Cardiac fibroblast (primary cell): ENCODE data around the gene PRND.
"Not testable (repeated sequence)": the region's sequence is repeated elsewhere in the genome, so short reads cannot be mapped to it uniquely, and the experiment has no call there.

Source experiments
- DNase-seq, 2 donors: peaks; one replicate each; pipeline versions ENCODE4 v3.0.0 to v3.0.0-alpha.2; 2010; ENCODE audit warnings: low read depth in 2 of 2
- H3K4me3 ChIP-seq, 2 donors: replicated peaks in 1 of 2; 1 replicate in 1 of 2; 2 replicates in 1 of 2; pipeline ENCODE4 v1.5.1; 2011; ENCODE audit warnings: low read depth in 2 of 2, low read length in 2 of 2, mild to moderate bottlenecking in 2 of 2, moderate library complexity in 1 of 2
- TF ChIP-seq, protein P1 (sequence below): IDR thresholded peaks from one replicate; pipeline ENCODE4 v1.5.1; 2011; ENCODE audit warnings: low read depth, mild to moderate bottlenecking, low read length, inconsistent platforms

PRND gene

DNA sequence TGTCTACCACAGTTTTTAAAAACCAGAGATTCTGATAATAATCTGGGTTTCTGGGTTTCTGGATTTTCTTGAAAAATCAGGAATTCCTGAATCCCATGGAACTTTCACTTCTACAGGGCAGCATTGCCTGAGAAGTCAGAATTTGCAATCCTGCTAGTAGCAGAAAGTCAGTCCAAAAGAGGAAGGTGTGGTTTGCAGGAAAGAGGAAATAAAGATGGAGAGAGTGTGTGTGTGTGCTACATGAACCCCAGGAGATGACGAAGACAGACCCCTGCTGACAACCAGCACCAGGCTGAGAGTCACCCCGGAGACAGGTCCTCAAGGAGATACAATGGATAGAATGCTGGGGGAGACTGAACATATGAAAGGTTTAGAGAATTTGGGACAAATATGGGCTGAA, 44.9 kb downstream of the PRND start:
- DNase-seq, result no peak
- H3K4me3 ChIP-seq, result no peak overlapping the region
- TF ChIP-seq, protein P1, sequence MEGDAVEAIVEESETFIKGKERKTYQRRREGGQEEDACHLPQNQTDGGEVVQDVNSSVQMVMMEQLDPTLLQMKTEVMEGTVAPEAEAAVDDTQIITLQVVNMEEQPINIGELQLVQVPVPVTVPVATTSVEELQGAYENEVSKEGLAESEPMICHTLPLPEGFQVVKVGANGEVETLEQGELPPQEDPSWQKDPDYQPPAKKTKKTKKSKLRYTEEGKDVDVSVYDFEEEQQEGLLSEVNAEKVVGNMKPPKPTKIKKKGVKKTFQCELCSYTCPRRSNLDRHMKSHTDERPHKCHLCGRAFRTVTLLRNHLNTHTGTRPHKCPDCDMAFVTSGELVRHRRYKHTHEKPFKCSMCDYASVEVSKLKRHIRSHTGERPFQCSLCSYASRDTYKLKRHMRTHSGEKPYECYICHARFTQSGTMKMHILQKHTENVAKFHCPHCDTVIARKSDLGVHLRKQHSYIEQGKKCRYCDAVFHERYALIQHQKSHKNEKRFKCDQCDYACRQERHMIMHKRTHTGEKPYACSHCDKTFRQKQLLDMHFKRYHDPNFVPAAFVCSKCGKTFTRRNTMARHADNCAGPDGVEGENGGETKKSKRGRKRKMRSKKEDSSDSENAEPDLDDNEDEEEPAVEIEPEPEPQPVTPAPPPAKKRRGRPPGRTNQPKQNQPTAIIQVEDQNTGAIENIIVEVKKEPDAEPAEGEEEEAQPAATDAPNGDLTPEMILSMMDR, result no peak

DNA sequence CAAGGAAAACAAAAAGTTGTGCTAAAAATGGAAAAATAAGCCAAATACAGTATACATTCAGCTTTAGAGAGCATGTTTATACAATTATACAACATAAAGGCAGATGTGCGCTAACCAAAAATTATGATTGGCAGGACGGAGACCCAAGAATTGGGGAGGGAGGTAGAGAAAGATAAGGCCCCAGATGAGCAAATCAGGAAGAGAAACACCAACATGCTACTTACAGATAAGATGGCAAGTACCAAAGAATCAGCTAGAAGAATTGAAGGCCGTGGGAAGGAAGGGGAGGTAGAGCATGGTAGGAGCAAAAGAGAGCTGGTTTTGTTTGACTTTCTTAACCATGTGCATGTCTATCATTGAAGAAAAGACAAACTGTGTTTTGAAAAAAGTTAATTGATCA, 45.4 kb downstream of the PRND start:
- H3K4me3 ChIP-seq, result no peak overlapping the region
- TF ChIP-seq, protein P1, result no peak
- no peak for DNase-seq

DNA sequence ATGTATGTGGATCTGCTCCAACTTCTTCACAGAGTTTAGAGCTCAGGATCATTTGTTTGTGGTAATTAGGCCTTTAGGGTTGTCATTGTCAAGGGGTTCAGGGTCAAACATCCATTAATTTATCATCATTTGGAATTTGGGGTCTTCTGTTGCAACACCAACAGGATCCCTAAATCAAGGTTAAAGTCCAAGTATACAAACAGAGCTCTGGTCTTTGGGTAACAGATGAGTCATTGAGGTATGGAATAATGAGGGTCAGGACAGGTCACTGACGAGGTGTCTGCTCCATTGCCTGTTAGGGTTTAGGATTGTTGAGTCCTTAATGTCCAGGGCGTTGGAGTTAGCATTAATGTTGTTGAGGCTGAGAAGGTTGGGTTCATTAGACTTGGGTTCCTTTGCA, 47.6 kb downstream of the PRND start:
- H3K4me3 ChIP-seq, result no peak overlapping the region
- TF ChIP-seq, protein P1, result no peak
- DNase-seq, result no peak

DNA sequence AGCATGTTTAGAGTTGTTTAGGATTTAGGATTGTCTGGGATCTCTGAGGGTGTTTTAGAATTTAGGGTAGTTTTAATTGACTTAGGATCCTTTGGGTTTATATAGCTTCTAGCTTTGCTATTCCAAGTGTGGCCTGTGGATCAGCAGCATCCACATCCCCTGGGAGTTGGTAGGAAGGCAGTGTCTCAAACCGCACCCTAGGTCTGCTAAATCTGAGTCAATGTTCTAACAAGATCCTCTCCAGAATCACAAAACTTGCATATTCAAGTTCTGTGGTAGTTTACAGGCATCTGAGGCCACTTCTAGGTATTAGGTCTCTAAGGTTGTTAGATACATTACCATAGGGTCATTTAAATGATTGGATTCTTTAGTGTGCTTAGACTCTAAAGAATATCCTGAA, 48.3 kb downstream of the PRND start:
- TF ChIP-seq, protein P1, result no peak
- no peak for DNase-seq
- H3K4me3 ChIP-seq, result no peak overlapping the region

DNA sequence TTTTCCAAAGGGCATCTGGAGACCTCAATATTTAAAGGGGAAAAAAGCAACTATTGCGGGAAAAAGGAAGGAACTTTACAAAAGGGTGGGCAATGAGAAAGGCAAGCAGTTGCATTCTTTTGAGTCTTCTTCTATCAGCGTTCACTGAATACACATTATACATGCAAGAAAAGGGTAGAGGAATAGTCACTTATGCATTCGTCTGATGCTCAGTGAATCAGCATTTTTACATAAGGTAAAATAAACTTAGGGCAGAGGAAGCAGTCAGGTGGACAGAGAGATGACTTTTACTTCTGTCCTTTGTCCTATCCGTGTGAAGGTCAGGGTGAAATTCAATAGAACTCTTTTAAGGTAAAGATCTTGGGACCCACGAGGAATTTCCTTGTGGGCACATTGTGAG, 49.3 kb downstream of the PRND start:
- DNase-seq, result no peak
- H3K4me3 ChIP-seq, result no peak overlapping the region
- TF ChIP-seq, protein P1, result no peak

DNA sequence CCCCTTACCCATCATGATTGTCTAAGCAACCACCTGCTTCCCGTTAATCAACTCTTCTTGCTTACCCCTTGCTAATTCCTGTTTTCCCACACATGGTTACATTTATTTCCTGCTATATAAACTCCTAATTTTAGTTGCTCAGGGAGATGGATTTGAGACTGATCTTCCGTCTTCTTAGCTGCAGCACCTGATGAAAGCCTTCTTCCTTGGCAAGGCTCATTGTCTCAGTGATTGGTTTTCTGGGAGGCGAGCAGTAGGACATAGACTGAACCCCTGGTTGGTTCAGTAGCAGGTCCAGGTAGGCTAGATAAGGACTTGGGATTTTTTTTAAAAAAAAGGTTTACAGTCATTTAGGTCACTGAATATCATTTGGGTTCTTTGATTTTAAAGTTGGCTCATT, 50.4 kb downstream of the PRND start:
- DNase-seq, result no peak
- TF ChIP-seq, protein P1, result no peak

DNA sequence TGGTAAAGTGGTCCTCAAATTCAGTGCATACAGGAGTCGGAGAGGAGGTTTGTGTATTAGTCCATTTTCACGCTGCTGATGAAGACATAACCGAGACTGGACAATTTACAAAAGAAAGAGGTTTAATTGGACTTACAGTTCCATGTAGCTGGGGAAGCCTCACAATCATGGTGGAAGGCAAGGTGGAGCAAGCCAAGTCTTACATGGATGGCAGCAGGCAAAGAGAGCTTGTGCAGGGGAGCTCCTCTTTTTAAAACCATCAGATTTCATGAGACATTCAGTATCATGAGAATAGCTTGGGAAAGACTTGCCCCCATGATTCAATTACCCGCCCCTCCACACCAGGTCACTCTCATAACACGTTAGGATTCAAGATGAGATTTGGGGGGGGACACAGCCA, 51.3 kb downstream of the PRND start:
- not testable (repeated sequence) for DNase-seq, H3K4me3 ChIP-seq

More for the DNA sequence above, 50.4 kb downstream of the PRND start:
- no peak overlapping the region for H3K4me3 ChIP-seq
